H1 (cell line): ENCODE results near the gene UBE2K. TPM values are rescaled to one million over a fixed set of nuclear protein-coding genes. Genes with fewer than 3 reads are reported as not detected.

Source experiments
- CTCF ChIA-PET: fragments of 300-600 bp; sonication (Branson Sonifier 250); formaldehyde crosslinking; loops from one replicate; lab custom pipeline; 2021; ENCODE audit not compliant: partially characterized antibody; lab: Charles Lee
- POLR2A ChIA-PET: fragments of 300-600 bp; sonication (Branson Sonifier 250); formaldehyde crosslinking; loops from one replicate; lab custom pipeline; 2021; ENCODE audit warnings: inconsistent platforms; ENCODE audit not compliant: partially characterized antibody; lab: Charles Lee
- DNase-seq, 2 experiments: peaks; one replicate each; pipeline versions ENCODE4 v3.0.0 to v3.0.0-alpha.2; 2010 to 2022; ENCODE audit warnings: low spot score in 2 of 2, low read depth in 1 of 2, mixed read lengths in 1 of 2
- FAIRE-seq: peaks from 2 replicates; lab custom pipeline; 2011; peaks lifted over from hg19 to GRCh38; lab: Jason Lieb, UNC
- H2AFZ ChIP-seq: 2 replicates; pipeline ENCODE4 v1.8.1; 2012; ENCODE audit warnings: low read length, inconsistent platforms
- H2AK5ac ChIP-seq: 2 replicates; pipeline ENCODE4 v1.6.1; 2013; ENCODE audit warnings: low read depth, low read length
- H2BK120ac ChIP-seq: replicated peaks from 2 replicates; pipeline ENCODE3; 2013; ENCODE audit warnings: low read depth, low read length, inconsistent platforms
- H2BK12ac ChIP-seq: 2 replicates; pipeline ENCODE4 v1.6.1; 2013; ENCODE audit warnings: low read depth, low read length
- H2BK15ac ChIP-seq: 2 replicates; pipeline ENCODE4 v1.6.1; 2013; ENCODE audit warnings: low read length
- H2BK20ac ChIP-seq: 2 replicates; pipeline ENCODE4 v1.6.1; 2013; ENCODE audit warnings: low read length
- H2BK5ac ChIP-seq: 2 replicates; pipeline ENCODE4 v1.6.1; 2013; ENCODE audit warnings: low read depth, low read length
- H3K14ac ChIP-seq: 2 replicates; pipeline ENCODE4 v1.6.1; 2013; ENCODE audit warnings: inconsistent platforms; ENCODE audit not compliant: insufficient read length
- H3K18ac ChIP-seq: 2 replicates; pipeline ENCODE4 v1.6.1; 2013; ENCODE audit warnings: low read length; ENCODE audit errors: extremely low read depth
- H3K23ac ChIP-seq: 2 replicates; pipeline ENCODE4 v1.6.1; 2013; ENCODE audit warnings: inconsistent platforms; ENCODE audit not compliant: insufficient read length
- H3K23me2 ChIP-seq: 2 replicates; pipeline ENCODE4 v1.6.1; 2013; ENCODE audit warnings: low read depth, low read length
- H3K27ac ChIP-seq: 2 replicates; pipeline ENCODE4 v1.6.1; 2011; ENCODE audit warnings: low read depth, low read length, inconsistent platforms
- H3K27me3 ChIP-seq, 4 experiments: replicated peaks in 1 of 4; 1 replicate in 1 of 4; 2 replicates in 3 of 4; pipeline versions ENCODE4 v1.6.1 to v1.8.1; 2011 to 2013; ENCODE audit warnings: low read length in 3 of 4, mild to moderate bottlenecking in 3 of 4, inconsistent platforms in 2 of 4, mixed read lengths in 2 of 4, moderate library complexity in 1 of 4; ENCODE audit not compliant: control insufficient read depth in 3 of 4, insufficient read depth in 3 of 4; ENCODE audit errors: extremely low read depth in 1 of 4
- H3K36me3 ChIP-seq, 4 experiments: 2 replicates each; pipeline versions ENCODE4 v1.6.1 to v1.8.1; 2011 to 2013; ENCODE audit warnings: mild to moderate bottlenecking in 4 of 4, low read length in 3 of 4, moderate library complexity in 2 of 4, control low read depth in 1 of 4, inconsistent platforms in 1 of 4; ENCODE audit not compliant: insufficient read depth in 4 of 4, control insufficient read depth in 2 of 4
- H3K4ac ChIP-seq: replicated peaks from 2 replicates; pipeline ENCODE3; 2013; ENCODE audit warnings: low read length, low read depth, mixed read lengths, inconsistent platforms; ENCODE audit not compliant: insufficient read length
- H3K4me1 ChIP-seq, 4 experiments: replicated peaks in 1 of 4; 1 replicate in 1 of 4; 2 replicates in 3 of 4; pipeline versions ENCODE4 v1.6.1 to v1.8.1; 2011 to 2013; ENCODE audit warnings: low read length in 3 of 4, inconsistent platforms in 2 of 4, mixed read lengths in 1 of 4; ENCODE audit not compliant: insufficient read depth in 4 of 4, control insufficient read depth in 3 of 4
- H3K4me2 ChIP-seq, 2 experiments: 2 replicates each; pipeline versions ENCODE4 v1.6.1 to v1.8.1; 2011 to 2013; ENCODE audit warnings: low read depth in 2 of 2, low read length in 2 of 2, control low read depth in 1 of 2, inconsistent platforms in 1 of 2, mild to moderate bottlenecking in 1 of 2; ENCODE audit not compliant: insufficient read depth in 1 of 2
- H3K4me3 ChIP-seq, 4 experiments: fragments of 200-600, 300-600 bp in 1 of 4; sonication (generic), shearing (Covaris generic), sonication (Bioruptor Twin) in 1 of 4; 2 replicates each; pipeline versions ENCODE4 v1.5.1 to v1.8.1; 2011 to 2016; ENCODE audit warnings: low read length in 4 of 4, low read depth in 3 of 4, control low read depth in 2 of 4, inconsistent platforms in 2 of 4, mild to moderate bottlenecking in 2 of 4, mixed read lengths in 1 of 4, moderate library complexity in 1 of 4; ENCODE audit not compliant: insufficient read depth in 2 of 4; ENCODE audit errors: extremely low read depth in 1 of 4
- H3K56ac ChIP-seq: replicated peaks from 2 replicates; pipeline ENCODE3; 2013; ENCODE audit warnings: low read depth, mild to moderate bottlenecking, mixed read lengths, low read length, inconsistent platforms; ENCODE audit not compliant: insufficient read length
- H3K79me1 ChIP-seq: 2 replicates; pipeline ENCODE4 v1.6.1; 2013; ENCODE audit warnings: low read depth, low read length, control low read depth
- H3K79me2 ChIP-seq, 2 experiments: 2 replicates each; pipeline versions ENCODE4 v1.6.1 to v1.8.1; 2012 to 2013; ENCODE audit warnings: low read length in 2 of 2, mild to moderate bottlenecking in 2 of 2, inconsistent platforms in 1 of 2; ENCODE audit not compliant: insufficient read depth in 2 of 2, control insufficient read depth in 1 of 2
- H3K9ac ChIP-seq, 4 experiments: replicated peaks in 1 of 4; 1 replicate in 1 of 4; 2 replicates in 3 of 4; pipeline versions ENCODE4 v1.6.1 to v1.8.1; 2011 to 2013; ENCODE audit warnings: low read depth in 3 of 4, low read length in 3 of 4, control low read depth in 2 of 4, mild to moderate bottlenecking in 2 of 4, moderate library complexity in 2 of 4, inconsistent platforms in 1 of 4; ENCODE audit errors: extremely low read depth in 1 of 4
- H3K9me3 ChIP-seq, 2 experiments: 2 replicates each; pipeline versions ENCODE4 v1.6.1 to v1.8.1; 2012 to 2013; ENCODE audit warnings: mild to moderate bottlenecking in 2 of 2, moderate library complexity in 2 of 2, control low read depth in 1 of 2, inconsistent platforms in 1 of 2, low read depth in 1 of 2, low read length in 1 of 2, mixed read lengths in 1 of 2; ENCODE audit not compliant: insufficient read depth in 2 of 2
- H4K20me1 ChIP-seq, 2 experiments: replicated peaks in 1 of 2; 2 replicates each; pipeline versions ENCODE3 to v1.8.1; 2011 to 2013; ENCODE audit warnings: inconsistent platforms in 2 of 2, low read length in 2 of 2, mild to moderate bottlenecking in 1 of 2; ENCODE audit not compliant: insufficient read depth in 2 of 2, control insufficient read depth in 1 of 2
- H4K5ac ChIP-seq: 2 replicates; pipeline ENCODE4 v1.6.1; 2013; ENCODE audit warnings: low read length, low read depth, mixed read lengths, inconsistent platforms; ENCODE audit not compliant: insufficient read length
- H4K8ac ChIP-seq: 2 replicates; pipeline ENCODE4 v1.8.0; 2013; ENCODE audit warnings: mild to moderate bottlenecking, moderate library complexity, low read length, inconsistent platforms; ENCODE audit not compliant: insufficient read depth; ENCODE audit errors: extremely low read depth
- H4K91ac ChIP-seq: replicated peaks from 2 replicates; pipeline ENCODE3; 2013; ENCODE audit warnings: low read length, mixed read lengths, inconsistent platforms; ENCODE audit not compliant: insufficient read length
- SP4 ChIP-seq: IDR thresholded peaks from 2 replicates; pipeline ENCODE4 v1.6.1; 2012; ENCODE audit warnings: low read length, inconsistent platforms
- WGBS, 2 experiments: shearing (Covaris generic) in 1 of 2; methylation state at CpG; one replicate each; pipeline versions ENCODE4 v1.1.6 to v1.1.7; 2013 to 2015; ENCODE audit warnings: low lambda C conversion rate in 2 of 2, mixed read lengths in 2 of 2, inconsistent platforms in 1 of 2, low coverage in 1 of 2, missing lambda C conversion rate in 1 of 2; ENCODE audit not compliant: insufficient replicate concordance in 2 of 2, insufficient coverage in 1 of 2, insufficient read length in 1 of 2; ENCODE audit errors: extremely low coverage in 1 of 2, missing lambda C conversion rate in 1 of 2; 5-methylcytosine and 5-hydroxymethylcytosine counted together
- polyA plus RNA-seq, 7 experiments: library from polyadenylated mRNA; depleted of rRNA in 3 of 7; stranded (reverse) in 5 of 7; unstranded in 2 of 7; fragments of >200 nt in 5 of 7; fragments of 200-250 nt in 2 of 7; gene quantifications; 1 replicate in 5 of 7; 2 replicates in 1 of 7; 4 replicates in 1 of 7; pipeline versions ENCODE4 v1.2.1 to v1.2.3, GENCODE V29; 2011 to 2013; ENCODE audit warnings: missing spikeins in 2 of 7, mixed read lengths in 2 of 7
- total RNA-seq: library from RNA; stranded (reverse); fragmentation: NEBNext Ultra II Directional; extraction: Animal tissue kit (Norgen Biotek cat#: 25700); gene quantifications from 2 replicates; pipeline ENCODE4 v1.2.1, GENCODE V29; 2021

The UBE2K gene
- total and polyA plus RNA-seq, 2 of the 8 experiments (the other 6 are each of a cell fraction or from before 2014, with no cell fraction given): 53.6 to 174 TPM

- no peak overlapping the region for H2BK20ac ChIP-seq
- H3K27ac ChIP-seq: no peak overlapping the region
- H3K9ac ChIP-seq: no peak overlapping the region
- no peaks in the 10 kb centered on the region; a peak in 1 of 4 replicates for H3K79me2 ChIP-seq
- ChIA-PET CTCF (no interaction called here), POLR2A (interaction anchor here (0.7 to 0.8 kb wide), 3 partner anchors 16 to 73 kb away, joined by 3 to 4 read pairs (median 3); partner anchors contain the start of gene UBE2K)
- no peak for TF ChIP-seq SP4
- no peak overlapping the region for H2AFZ ChIP-seq
- peaks cover 0 to 35% (median 6%) of the 10 kb centered on the region in 4 experiments; a peak in 3 of 8 replicates for H3K36me3 ChIP-seq
- no peaks in the 10 kb centered on the region; the same call in 1 of the 2 replicates for H3K23me2 ChIP-seq
- no peaks in the 10 kb centered on the region for H3K27me3 ChIP-seq
- no peak overlapping the region for H3K56ac ChIP-seq
- no peaks in the 10 kb centered on the region for H3K4me1 ChIP-seq
- H3K4me2 ChIP-seq: no peak overlapping the region
- no peak for FAIRE-seq
- no peak overlapping the region for H3K14ac ChIP-seq
- H3K9me3 ChIP-seq: no peaks in the 10 kb centered on the region
- no peak overlapping the region for H2BK120ac ChIP-seq
- no peak overlapping the region for H3K4me3 ChIP-seq
- no peak overlapping the region for H3K4ac ChIP-seq
- no peak overlapping the region for H3K23ac ChIP-seq
- H2BK5ac ChIP-seq: no peak overlapping the region; the same call in 1 of the 2 replicates
- WGBS, 2 experiments: 92% methylated on average over 8 of the region's 19 CpGs; no CpG with 5 or more reads in 1 of the 2 experiments
- DNase-seq: no peak
- no peaks in the 10 kb centered on the region for H4K20me1 ChIP-seq
- no peak overlapping the region for H4K91ac ChIP-seq
- H2BK12ac ChIP-seq: no peak overlapping the region
- H4K5ac ChIP-seq: no peak overlapping the region
- H3K79me1 ChIP-seq: no peaks in the 10 kb centered on the region; the same call in 1 of the 2 replicates
- no peak overlapping the region for H2AK5ac ChIP-seq
- H3K18ac ChIP-seq: no peak overlapping the region
- no peak overlapping the region for H2BK15ac ChIP-seq
- H4K8ac ChIP-seq: no peak overlapping the region
Measured at GRCh38 chr4:39770471-39770870, 72.5 kb downstream of the UBE2K start.
